ENCODE results near the gene RERE.

GRCh38 chr1:8371372-8371991 lies 446.0 kb downstream of the RERE start:
- no peak for TF ChIP-seq CTCF (IDR thresholded peaks at IDR 0.05; ENCODE audit: insufficient read depth, low read length, poor library complexity, severe bottlenecking)
- TF ChIP-seq EZH2phosphoT487 (conservative IDR thresholded peaks at IDR 0.05; ENCODE audit: low read length): no peak

Data from SU-DHL-6 (cell line).